HEK293 (cell line): ENCODE measurements around the gene NPRL2.
A peak's percentile ranks its signal among the peaks of the same experiment; 100 is the strongest.

ENCODE experiments used
- CTCF ChIA-PET: fragments of 350-600 bp; formaldehyde crosslinking; extraction: SDS; loops from one replicate; lab custom pipeline; 2021; ENCODE audit warnings: antibody characterized with exemption; lab: Yijun Ruan, JAX
- POLR2A ChIA-PET: fragments of 300-600 bp; formaldehyde crosslinking; extraction: SDS; loops from one replicate; lab custom pipeline; 2020; ENCODE audit warnings: antibody characterized with exemption, inconsistent platforms; lab: Yijun Ruan, JAX
- H3K27ac ChIP-seq: fragments of 200-500 bp; sonication (Bioruptor generic); 2 replicates; pipeline ENCODE4 v1.5.1; 2014; ENCODE audit warnings: low read depth, low read length, control low read depth, inconsistent platforms; ENCODE audit errors: extremely low read depth
- H3K36me3 ChIP-seq, 2 experiments: fragments of 200-500 bp in 1 of 2; sonication (Bioruptor generic) in 1 of 2; 1 replicate in 1 of 2; 2 replicates in 1 of 2; pipeline ENCODE4 v1.5.1; 2014 to 2017; ENCODE audit warnings: inconsistent platforms in 2 of 2, low read length in 2 of 2; ENCODE audit not compliant: control insufficient read depth in 2 of 2, insufficient read depth in 1 of 2
- H3K4me1 ChIP-seq: fragments of 200-500 bp; sonication (Bioruptor generic); 2 replicates; pipeline ENCODE4 v1.5.1; 2014; ENCODE audit warnings: mild to moderate bottlenecking, low read length, inconsistent platforms; ENCODE audit not compliant: control insufficient read depth, insufficient read depth
- H3K4me3 ChIP-seq: 2 replicates; pipeline ENCODE4 v1.5.1; 2011; ENCODE audit warnings: low read depth, mild to moderate bottlenecking, control low read depth, low read length, moderate library complexity
- H3K9me3 ChIP-seq: fragments of 200-500 bp; sonication (Bioruptor generic); 2 replicates; pipeline ENCODE4 v1.5.1; 2014; ENCODE audit warnings: low read depth, low read length, inconsistent platforms; ENCODE audit not compliant: control insufficient read depth, insufficient read depth
- GLIS1 ChIP-seq: fragments of 450-650 bp; formaldehyde crosslinking; IDR thresholded peaks from 2 replicates; pipeline ENCODE4 v1.5.1; 2016; ENCODE audit warnings: missing biosample characterization, missing genetic modification characterization
- GLIS2 ChIP-seq: fragments of 450-650 bp; formaldehyde crosslinking; IDR thresholded peaks from 2 replicates; pipeline ENCODE4 v1.5.1; 2016; ENCODE audit warnings: missing biosample characterization, missing genetic modification characterization
- KLF1 ChIP-seq: fragments of 450-650 bp; formaldehyde crosslinking; IDR thresholded peaks from 2 replicates; pipeline ENCODE4 v1.5.1; 2016; ENCODE audit warnings: missing biosample characterization, missing genetic modification characterization
- KLF9 ChIP-seq: fragments of 450-650 bp; formaldehyde crosslinking; IDR thresholded peaks from 2 replicates; pipeline ENCODE4 v1.5.1; 2016; ENCODE audit warnings: missing biosample characterization, missing genetic modification characterization, low read depth
- MZF1 ChIP-seq: fragments of 450-650 bp; formaldehyde crosslinking; IDR thresholded peaks from 2 replicates; pipeline ENCODE4 v1.5.1; 2017; ENCODE audit warnings: missing biosample characterization, missing genetic modification characterization, borderline replicate concordance
- PRDM10 ChIP-seq: fragments of 450-650 bp; formaldehyde crosslinking; IDR thresholded peaks from 2 replicates; pipeline ENCODE4 v1.5.1; 2016; ENCODE audit warnings: missing biosample characterization, missing genetic modification characterization
- SP2 ChIP-seq: fragments of 450-650 bp; formaldehyde crosslinking; IDR thresholded peaks from 2 replicates; pipeline ENCODE4 v1.5.1; 2016; ENCODE audit warnings: missing biosample characterization, missing genetic modification characterization
- SP3 ChIP-seq: fragments of 450-650 bp; formaldehyde crosslinking; IDR thresholded peaks from 2 replicates; pipeline ENCODE4 v1.5.1; 2016; ENCODE audit warnings: missing biosample characterization, missing genetic modification characterization
- ZBTB48 ChIP-seq: fragments of 450-650 bp; formaldehyde crosslinking; IDR thresholded peaks from 2 replicates; pipeline ENCODE4 v1.5.1; 2016; ENCODE audit warnings: missing biosample characterization, missing genetic modification characterization
- ZNF274 ChIP-seq, 2 experiments: fragments of 200-500 bp in 1 of 2; fragments of 450-650 bp in 1 of 2; sonication (Bioruptor generic) in 1 of 2; formaldehyde crosslinking in 1 of 2; IDR thresholded peaks; 2 replicates each; pipeline versions ENCODE4 v1.5.1 to v1.6.1; 2014 to 2016; ENCODE audit warnings: borderline replicate concordance in 1 of 2, inconsistent platforms in 1 of 2, low read length in 1 of 2, missing biosample characterization in 1 of 2, missing genetic modification characterization in 1 of 2
- ZNF341 ChIP-seq: fragments of 450-650 bp; formaldehyde crosslinking; IDR thresholded peaks from 2 replicates; pipeline ENCODE4; 2016; ENCODE audit warnings: low read depth, missing biosample characterization, missing genetic modification characterization
- ZNF398 ChIP-seq: fragments of 450-650 bp; formaldehyde crosslinking; IDR thresholded peaks from 2 replicates; pipeline ENCODE4 v1.5.1; 2017; ENCODE audit warnings: missing biosample characterization, missing genetic modification characterization
- TF ChIP-seq, protein P1 (sequence below): fragments of 450-650 bp; formaldehyde crosslinking; IDR thresholded peaks from 2 replicates; pipeline ENCODE4 v1.5.1; 2016; ENCODE audit warnings: missing biosample characterization, missing genetic modification characterization

Gene NPRL2

DNA sequence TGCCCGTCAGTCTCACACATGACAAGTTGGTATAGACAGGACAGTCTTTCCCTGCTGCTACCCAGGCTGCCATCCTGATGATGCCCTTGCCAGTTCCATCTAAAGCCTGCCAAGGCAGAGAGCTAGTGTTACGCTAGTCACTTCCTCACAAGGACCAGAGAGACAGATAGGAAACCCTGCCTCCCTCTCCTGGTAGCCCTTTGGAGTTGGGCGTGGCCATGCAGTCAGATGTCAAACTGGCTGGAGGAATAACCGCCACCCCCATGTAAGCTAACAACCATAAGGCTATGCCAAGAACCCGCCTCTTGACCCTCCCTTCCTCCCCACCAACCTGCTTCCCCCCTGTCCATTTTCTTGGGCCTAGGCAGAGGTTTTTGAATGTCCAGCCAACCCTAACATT, 6.0 kb upstream of the NPRL2 start:
- Histone ChIP-seq H3K36me3 (peaks cover 0 to 61% of the 10 kb centered on the region in 2 experiments; a peak in 1 of 3 replicates), H3K27ac (no peak overlapping the region), H3K4me3 (peak overlapping the region; percentile 82), H3K4me1 (no peaks in the 10 kb centered on the region), H3K9me3 (no peaks in the 10 kb centered on the region)
- POLR2A ChIA-PET: interaction anchor here (1.1 to 1.9 kb wide), 4 partner anchors 9 to 124 kb away, joined by 3 to 12 read pairs (median 4); partner anchors contain the start of gene ZMYND10
- TF ChIP-seq ZNF398 (tag by site-specific recombination) (peak; percentile 56), KLF1 (0 out of 2 replicates have a peak, but pooled peaks have one; percentile 10), MZF1 (no peak), SP3 (peak; percentile 46; the same call in 1 of the 2 replicates), KLF9 (peak; percentile 43; the same call in 1 of the 2 replicates), GLIS2 (tag by site-specific recombination) (no peak), SP2 (tag by site-specific recombination) (peak; percentile 43), ZNF341 (tag by site-specific recombination) (peak; percentile 75)
- TF ChIP-seq, all 188 proteins: peak for 6
- CTCF ChIA-PET: interaction anchor here (0.8 kb wide), 1 partner anchor 146 kb away, joined by 3 read pairs; no protein-coding TSS in a partner anchor

GRCh38 chr3:50355829-50356552, 5.4 kb upstream of the NPRL2 start:
- Histone ChIP-seq H3K36me3 (peaks cover 0 to 61% of the 10 kb centered on the region in 2 experiments; a peak in 1 of 3 replicates), H3K27ac (no peak overlapping the region)
- peak; percentile 60 for TF ChIP-seq GLIS1 (tag by site-specific recombination)
- peak; percentile 46; the same call in 1 of the 2 replicates for TF ChIP-seq ZBTB48
- no peak for TF ChIP-seq ZNF274 (IDR thresholded peaks at IDR 0.05; ENCODE audit: low read length)
- no peak for TF ChIP-seq ZNF274 (tag by site-specific recombination; IDR thresholded peaks at IDR 0.05; ENCODE audit: borderline replicate concordance)
- TF ChIP-seq PRDM10: peak; percentile 78; the same call in 1 of the 2 replicates
- TF ChIP-seq, protein P1, sequence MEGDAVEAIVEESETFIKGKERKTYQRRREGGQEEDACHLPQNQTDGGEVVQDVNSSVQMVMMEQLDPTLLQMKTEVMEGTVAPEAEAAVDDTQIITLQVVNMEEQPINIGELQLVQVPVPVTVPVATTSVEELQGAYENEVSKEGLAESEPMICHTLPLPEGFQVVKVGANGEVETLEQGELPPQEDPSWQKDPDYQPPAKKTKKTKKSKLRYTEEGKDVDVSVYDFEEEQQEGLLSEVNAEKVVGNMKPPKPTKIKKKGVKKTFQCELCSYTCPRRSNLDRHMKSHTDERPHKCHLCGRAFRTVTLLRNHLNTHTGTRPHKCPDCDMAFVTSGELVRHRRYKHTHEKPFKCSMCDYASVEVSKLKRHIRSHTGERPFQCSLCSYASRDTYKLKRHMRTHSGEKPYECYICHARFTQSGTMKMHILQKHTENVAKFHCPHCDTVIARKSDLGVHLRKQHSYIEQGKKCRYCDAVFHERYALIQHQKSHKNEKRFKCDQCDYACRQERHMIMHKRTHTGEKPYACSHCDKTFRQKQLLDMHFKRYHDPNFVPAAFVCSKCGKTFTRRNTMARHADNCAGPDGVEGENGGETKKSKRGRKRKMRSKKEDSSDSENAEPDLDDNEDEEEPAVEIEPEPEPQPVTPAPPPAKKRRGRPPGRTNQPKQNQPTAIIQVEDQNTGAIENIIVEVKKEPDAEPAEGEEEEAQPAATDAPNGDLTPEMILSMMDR: peak; percentile 33; the same call in 1 of the 2 replicates
- TF ChIP-seq, all 188 proteins: peak for 4
- ChIA-PET CTCF (no interaction called here), POLR2A (interaction anchor here (1.2 to 1.9 kb wide), 2 partner anchors 10 to 19 kb away, joined by 3 to 12 read pairs; partner anchors contain the start of gene ZMYND10)
- Histone ChIP-seq H3K4me1 (no peaks in the 10 kb centered on the region), H3K9me3 (no peaks in the 10 kb centered on the region), H3K4me3 (peak overlapping the region; percentile 82)
